GM12801 (cell line): ENCODE measurements around the gene GBP3.

ENCODE experiments used
- TF ChIP-seq, protein P1 (sequence below): IDR thresholded peaks from one replicate; pipeline ENCODE4 v1.5.1; 2011; ENCODE audit warnings: control low read depth; ENCODE audit not compliant: insufficient read length; ENCODE audit errors: extremely low read depth

The GBP3 gene

DNA sequence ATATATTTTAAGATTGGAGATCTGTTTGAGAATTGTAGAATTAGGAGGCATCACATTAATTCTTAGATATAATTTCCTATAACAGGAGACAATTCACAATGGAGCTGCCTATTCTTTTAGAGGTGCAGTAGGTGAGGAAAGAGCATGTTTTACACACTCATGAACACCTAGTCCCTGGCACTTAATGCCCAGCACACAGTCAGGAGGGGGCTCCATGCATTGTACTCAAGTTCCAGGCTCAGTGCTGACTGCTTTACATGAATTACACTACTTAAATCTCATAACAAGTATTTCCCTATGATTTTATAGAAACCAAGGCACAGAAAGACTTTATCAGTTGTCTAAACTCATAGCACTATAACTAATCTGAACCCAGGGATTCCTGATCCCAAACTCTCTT is 360 bp upstream of the GBP3 start:
- TF ChIP-seq, protein P1, sequence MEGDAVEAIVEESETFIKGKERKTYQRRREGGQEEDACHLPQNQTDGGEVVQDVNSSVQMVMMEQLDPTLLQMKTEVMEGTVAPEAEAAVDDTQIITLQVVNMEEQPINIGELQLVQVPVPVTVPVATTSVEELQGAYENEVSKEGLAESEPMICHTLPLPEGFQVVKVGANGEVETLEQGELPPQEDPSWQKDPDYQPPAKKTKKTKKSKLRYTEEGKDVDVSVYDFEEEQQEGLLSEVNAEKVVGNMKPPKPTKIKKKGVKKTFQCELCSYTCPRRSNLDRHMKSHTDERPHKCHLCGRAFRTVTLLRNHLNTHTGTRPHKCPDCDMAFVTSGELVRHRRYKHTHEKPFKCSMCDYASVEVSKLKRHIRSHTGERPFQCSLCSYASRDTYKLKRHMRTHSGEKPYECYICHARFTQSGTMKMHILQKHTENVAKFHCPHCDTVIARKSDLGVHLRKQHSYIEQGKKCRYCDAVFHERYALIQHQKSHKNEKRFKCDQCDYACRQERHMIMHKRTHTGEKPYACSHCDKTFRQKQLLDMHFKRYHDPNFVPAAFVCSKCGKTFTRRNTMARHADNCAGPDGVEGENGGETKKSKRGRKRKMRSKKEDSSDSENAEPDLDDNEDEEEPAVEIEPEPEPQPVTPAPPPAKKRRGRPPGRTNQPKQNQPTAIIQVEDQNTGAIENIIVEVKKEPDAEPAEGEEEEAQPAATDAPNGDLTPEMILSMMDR = no peak

DNA sequence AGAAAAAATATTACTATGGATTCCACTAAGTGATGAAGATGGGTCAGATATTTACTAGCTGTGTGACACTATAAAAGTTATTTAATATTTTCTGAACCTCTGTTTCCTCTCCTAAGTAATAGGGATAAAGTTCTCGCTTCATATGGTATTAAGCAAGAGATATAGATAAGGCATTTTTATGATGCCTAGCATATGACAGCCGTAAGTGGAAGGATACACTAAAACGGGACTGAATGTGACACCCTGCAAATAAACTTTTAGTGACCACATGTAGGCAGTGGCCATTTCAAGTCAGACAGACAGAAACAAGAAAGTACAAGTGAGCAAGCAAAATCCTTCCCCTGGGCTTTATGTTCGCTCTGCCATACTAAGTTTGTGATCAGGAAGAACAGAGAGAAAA is 14.2 kb downstream of the GBP3 start:
- TF ChIP-seq, protein P1 = no peak

- TF ChIP-seq, protein P1 = no peak
These were observed 17.1 kb downstream of the GBP3 start for GRCh38 chr1:89005286-89006151.

- TF ChIP-seq, protein P1 = no peak
These were observed 21.2 kb downstream of the GBP3 start for GRCh38 chr1:89001510-89001909.

DNA sequence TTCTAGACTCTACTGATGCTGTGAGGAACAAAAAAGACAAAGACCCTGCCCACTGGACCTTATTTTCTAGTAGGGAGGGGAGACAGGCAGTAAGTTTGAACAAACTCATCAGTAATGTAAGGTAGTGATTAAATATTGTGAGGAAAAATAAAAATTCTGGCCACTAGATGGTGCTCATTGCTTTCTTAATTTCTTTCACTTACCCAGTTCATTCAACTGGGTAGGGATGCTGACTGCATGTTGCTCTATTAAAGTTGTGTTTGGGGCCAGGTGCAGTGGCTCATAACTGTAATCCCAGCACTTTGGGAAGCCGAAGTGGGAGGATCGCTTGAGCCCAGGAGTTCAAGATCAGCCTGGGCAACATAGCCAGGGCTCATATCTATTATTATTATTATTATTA is 23.9 kb downstream of the GBP3 start:
- TF ChIP-seq, protein P1 = no peak

DNA sequence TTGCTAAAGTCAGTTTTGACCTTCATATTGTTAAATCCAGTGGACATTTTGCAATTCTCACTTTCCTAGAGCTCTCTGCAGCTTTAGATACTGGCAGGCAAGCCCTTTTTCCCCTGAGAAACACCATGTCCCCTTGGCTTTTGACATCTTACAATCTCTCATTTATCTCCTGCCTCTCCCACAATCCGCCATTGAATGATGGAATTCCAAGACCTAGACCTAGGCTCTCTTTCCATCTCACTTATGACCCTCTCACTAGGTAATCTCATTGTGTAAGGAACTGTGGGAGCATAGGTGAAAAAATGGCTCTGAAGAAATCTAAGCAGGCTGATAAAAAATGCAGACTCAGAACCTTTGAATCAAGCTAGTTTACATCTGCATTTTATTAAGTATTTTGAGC is 32.2 kb downstream of the GBP3 start:
- TF ChIP-seq, protein P1 = no peak

- TF ChIP-seq, protein P1 = no peak
These were observed 37.0 kb downstream of the GBP3 start for GRCh38 chr1:88985692-88986091.
